ENCODE measurements around the gene PKD1.

Gene PKD1

DNA sequence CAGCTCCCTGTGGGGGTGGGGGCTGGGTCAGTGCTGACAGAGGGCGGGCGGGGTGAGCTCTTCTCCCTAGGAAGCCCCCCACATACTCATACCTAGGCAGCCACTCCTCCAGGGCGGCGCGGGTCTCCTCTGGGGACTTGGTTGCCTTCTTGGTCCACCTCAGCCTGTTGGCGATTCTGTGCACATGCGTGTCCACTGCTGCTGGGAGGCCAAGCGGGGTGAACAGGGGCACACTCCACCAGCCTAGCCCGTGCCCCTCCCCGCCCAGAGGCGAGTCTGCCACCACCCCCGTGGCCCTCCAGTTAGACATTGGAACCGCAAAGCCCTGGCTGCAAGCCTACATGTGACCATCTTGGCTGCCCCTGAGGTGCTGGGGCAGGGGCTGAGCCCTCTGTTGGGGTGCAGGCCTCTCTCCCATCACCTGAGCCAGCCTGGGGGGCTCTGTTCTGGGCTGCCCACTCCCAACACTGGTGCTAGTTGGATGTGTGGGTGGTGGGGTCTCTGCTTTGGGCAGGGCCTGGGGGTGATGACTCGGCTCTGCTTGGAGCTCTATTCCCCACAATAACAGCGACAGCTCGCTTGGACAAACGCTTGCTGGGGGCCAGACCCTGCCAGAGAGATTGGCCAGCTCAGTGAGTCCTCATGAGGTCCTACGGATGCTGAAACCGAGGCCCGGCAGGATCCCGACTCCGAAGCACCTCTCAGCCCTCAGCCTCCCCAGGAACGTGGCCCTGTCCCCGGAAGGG, 95.5 kb downstream of the PKD1 start:
- H3K4me1 Mint-ChIP-seq = peaks cover 32% of the 10 kb centered on the region
- no peaks in the 10 kb centered on the region for H3K9me3 Mint-ChIP-seq
- no peaks in the 10 kb centered on the region for H3K36me3 Mint-ChIP-seq (ENCODE audit: low read depth)
- no peak for TF ChIP-seq CTCF (IDR thresholded peaks at IDR 0.05)
- DNase-seq = no peak
- no peaks in the 10 kb centered on the region for H3K27me3 Mint-ChIP-seq (ENCODE audit: low read depth, poor library complexity)
- H3K27ac Mint-ChIP-seq = no peak overlapping the region
- no peak overlapping the region for H3K4me3 Mint-ChIP-seq

- peaks cover 37% of the 10 kb centered on the region for H3K4me1 Mint-ChIP-seq
These were observed 96.2 kb downstream of the PKD1 start for GRCh38 chr16:2039274-2040031.

More at GRCh38 chr16:2039274-2040031, 96.2 kb downstream of the PKD1 start:
- Mint-ChIP-seq H3K27me3 (ENCODE audit: low read depth, poor library complexity) (no peaks in the 10 kb centered on the region), H3K27ac (peak overlapping the region; percentile 97), H3K9me3 (no peaks in the 10 kb centered on the region), H3K4me3 (no peak overlapping the region), H3K36me3 (ENCODE audit: low read depth) (no peaks in the 10 kb centered on the region)
- DNase-seq = no peak
- no peak for TF ChIP-seq CTCF (IDR thresholded peaks at IDR 0.05)
